ENCODE data around the gene LRRC18.

- TF ChIP-seq CTCF (IDR thresholded peaks at IDR 0.05), result no peak
- TF ChIP-seq POLR2A (IDR thresholded peaks at IDR 0.05), result no peak
- TF ChIP-seq POLR2AphosphoS5 (IDR thresholded peaks at IDR 0.05), result no peak
These were observed 6.6 kb downstream of the LRRC18 start for GRCh38 chr10:48932831-48933664.
